Muscle layer of duodenum (tissue), 2 donors: ENCODE measurements around the gene KCNG4.

Source experiments
- H3K27ac ChIP-seq: one replicate; pipeline ENCODE4 v1.7.0; 2013; ENCODE audit warnings: mild to moderate bottlenecking, low read length
- H3K27me3 ChIP-seq: one replicate; pipeline ENCODE4 v1.7.0; 2013; ENCODE audit warnings: low read depth, mild to moderate bottlenecking, control low read depth, low read length
- H3K36me3 ChIP-seq, 2 donors: one replicate each; pipeline ENCODE4 v1.7.0; 2013; ENCODE audit warnings: low read length in 2 of 2, control low read depth in 1 of 2, mild to moderate bottlenecking in 1 of 2; ENCODE audit not compliant: insufficient read depth in 2 of 2, control insufficient read depth in 1 of 2
- H3K4me1 ChIP-seq, 2 donors: one replicate each; pipeline ENCODE4 v1.7.0; 2013; ENCODE audit warnings: low read length in 2 of 2, mild to moderate bottlenecking in 2 of 2, control low read depth in 1 of 2, moderate library complexity in 1 of 2; ENCODE audit not compliant: insufficient read depth in 2 of 2, control insufficient read depth in 1 of 2
- H3K4me3 ChIP-seq, 2 donors: one replicate each; pipeline ENCODE4 v1.7.0; 2013; ENCODE audit warnings: low read length in 2 of 2, low read depth in 1 of 2, mild to moderate bottlenecking in 1 of 2
- H3K9me3 ChIP-seq, 2 donors: one replicate each; pipeline ENCODE4 v1.7.0; 2013; ENCODE audit warnings: low read length in 2 of 2, control low read depth in 1 of 2, mild to moderate bottlenecking in 1 of 2; ENCODE audit not compliant: control insufficient read depth in 1 of 2
- donor health status: healthy.

The KCNG4 gene

DNA sequence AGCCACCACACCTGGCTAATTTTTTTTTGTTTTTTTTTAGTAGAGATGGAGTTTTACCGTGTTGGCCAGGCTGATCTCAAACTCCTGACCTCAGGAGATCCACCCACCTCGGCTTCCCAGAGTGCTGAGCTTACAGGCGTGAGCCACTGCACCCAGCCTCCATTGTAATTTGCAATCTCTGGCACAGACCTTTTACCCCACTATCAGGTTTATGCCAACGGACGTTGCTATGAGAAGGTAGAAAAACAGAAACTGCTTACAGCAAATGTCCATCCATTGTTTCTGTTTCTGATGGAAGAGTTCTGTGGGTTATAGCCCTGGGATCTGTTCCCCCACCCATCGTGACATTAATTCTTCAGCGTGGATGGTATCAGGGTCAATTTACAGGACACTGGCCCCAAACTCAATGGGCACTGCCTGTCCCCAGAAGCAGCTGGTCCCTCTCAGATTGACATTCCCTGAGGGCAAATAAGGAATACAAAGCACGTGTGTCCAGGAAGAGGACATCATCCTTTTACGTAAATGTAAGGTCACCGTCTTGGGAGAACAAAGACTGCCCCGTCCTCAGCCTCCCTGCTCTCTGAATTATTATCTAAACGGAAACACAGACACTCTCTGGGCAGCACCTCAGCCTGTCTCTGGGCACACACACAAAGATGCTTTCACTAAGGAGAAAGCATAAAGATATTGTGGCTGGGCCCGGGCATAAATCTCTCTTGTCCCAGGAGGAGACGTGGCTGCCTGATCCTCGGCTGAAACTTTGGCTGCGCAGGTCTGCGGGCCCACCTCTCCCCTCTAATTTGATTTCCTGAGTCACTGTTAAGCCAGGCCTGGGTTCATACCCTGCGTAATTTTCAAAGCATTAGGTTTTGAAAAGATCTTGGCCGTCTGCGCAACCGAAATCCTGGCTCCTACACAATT, 5.2 kb downstream of the KCNG4 start:
- Histone ChIP-seq H3K4me3 (no peak overlapping the region), H3K4me1 (no peaks in the 10 kb centered on the region), H3K36me3 (no peaks in the 10 kb centered on the region), H3K9me3 (no peaks in the 10 kb centered on the region), H3K27me3 (no peaks in the 10 kb centered on the region), H3K27ac (no peak overlapping the region)

DNA sequence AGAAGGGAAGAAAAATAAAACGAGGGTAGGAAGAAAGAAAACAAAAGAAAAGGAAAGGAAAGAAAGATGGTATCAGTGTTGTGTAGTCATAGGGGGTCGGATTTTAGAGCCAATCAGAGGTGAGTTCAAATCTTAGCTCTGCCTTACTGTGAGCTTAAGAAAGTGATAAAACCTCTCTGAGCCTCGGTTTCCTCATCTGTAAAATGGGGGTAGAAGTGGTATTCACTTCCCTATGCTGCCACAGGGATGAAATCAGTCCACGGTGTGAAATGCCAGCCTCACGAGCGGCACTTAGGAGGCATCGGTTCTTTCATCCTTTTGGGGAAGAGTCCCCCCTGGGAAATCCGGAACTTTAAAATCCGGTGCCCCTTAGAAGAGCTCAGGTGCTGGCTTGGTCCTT, 6.1 kb downstream of the KCNG4 start:
- Histone ChIP-seq H3K9me3 (no peaks in the 10 kb centered on the region), H3K27ac (no peak overlapping the region), H3K36me3 (no peaks in the 10 kb centered on the region), H3K4me3 (no peak overlapping the region), H3K27me3 (no peaks in the 10 kb centered on the region), H3K4me1 (no peaks in the 10 kb centered on the region)

DNA sequence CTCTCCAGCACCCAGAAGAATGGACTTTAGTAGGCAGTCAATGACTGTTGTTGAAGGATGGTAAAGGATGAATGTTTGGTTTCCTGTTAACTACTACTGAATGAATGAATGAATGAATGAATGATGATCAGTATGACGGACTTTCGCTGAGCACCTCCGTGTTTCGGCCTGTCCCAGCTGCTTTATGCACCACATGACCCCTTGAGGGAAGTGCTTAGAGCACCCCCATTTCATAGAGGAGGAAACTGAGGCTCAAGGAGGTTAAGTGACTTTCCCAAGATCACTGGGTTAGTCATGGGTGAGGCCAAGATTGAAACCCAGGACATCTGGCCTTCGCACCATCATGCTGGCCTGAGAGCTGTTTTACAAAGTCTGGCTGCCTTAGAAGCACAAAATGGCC, 6.8 kb downstream of the KCNG4 start:
- no peaks in the 10 kb centered on the region for H3K27me3 ChIP-seq
- H3K36me3 ChIP-seq = no peaks in the 10 kb centered on the region
- H3K4me3 ChIP-seq = no peak overlapping the region
- peaks cover 0 to 3% of the 10 kb centered on the region in 2 donors for H3K4me1 ChIP-seq
- no peak overlapping the region for H3K27ac ChIP-seq
- H3K9me3 ChIP-seq = no peaks in the 10 kb centered on the region

DNA sequence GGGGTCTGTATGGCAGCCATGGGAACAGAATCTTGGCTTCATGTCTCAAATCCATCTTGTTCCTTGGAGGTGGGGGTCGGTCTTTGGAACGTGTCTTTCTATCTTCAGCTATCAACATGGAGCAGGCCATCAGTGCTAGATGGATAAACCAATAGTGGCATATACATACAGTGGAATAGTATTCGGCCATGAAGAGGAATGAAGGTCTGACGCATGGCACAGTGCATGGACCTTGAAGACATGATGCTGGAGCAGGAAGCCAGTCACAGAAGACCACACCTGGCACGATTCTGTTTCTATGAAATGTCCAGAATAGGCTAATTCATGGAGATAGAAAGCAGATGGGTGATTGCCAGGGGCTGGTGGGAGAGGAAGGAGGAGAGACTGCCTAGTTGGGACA, 7.8 kb downstream of the KCNG4 start:
- Histone ChIP-seq H3K4me1 (peaks cover 0 to 6% of the 10 kb centered on the region in 2 donors), H3K36me3 (no peaks in the 10 kb centered on the region), H3K9me3 (no peaks in the 10 kb centered on the region), H3K27me3 (no peaks in the 10 kb centered on the region), H3K4me3 (no peak overlapping the region), H3K27ac (no peak overlapping the region)

DNA sequence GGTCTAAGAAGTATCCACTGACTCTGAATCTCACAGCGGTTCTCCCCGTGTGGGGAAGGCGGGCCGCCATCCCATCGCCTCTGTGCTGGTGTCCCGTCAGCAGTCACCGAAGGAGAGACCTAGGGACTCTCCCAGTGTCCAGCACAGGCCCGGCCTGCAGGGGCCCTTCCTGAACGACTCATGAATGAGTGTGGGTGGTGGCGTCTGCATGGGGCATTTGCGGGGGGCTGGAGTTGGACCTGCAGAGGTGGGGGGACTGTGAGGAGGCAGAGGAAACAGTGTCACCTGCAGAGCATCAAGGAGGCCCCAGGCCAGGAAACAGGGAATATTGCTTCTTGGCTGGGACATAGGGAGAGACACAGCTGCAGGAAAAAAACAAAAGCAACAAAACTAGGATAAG, 10.3 kb downstream of the KCNG4 start:
- no peaks in the 10 kb centered on the region for H3K9me3 ChIP-seq
- no peaks in the 10 kb centered on the region for H3K27me3 ChIP-seq
- peaks cover 0 to 6% of the 10 kb centered on the region in 2 donors for H3K4me1 ChIP-seq
- no peak overlapping the region for H3K4me3 ChIP-seq
- no peaks in the 10 kb centered on the region for H3K36me3 ChIP-seq
- H3K27ac ChIP-seq = no peak overlapping the region

DNA sequence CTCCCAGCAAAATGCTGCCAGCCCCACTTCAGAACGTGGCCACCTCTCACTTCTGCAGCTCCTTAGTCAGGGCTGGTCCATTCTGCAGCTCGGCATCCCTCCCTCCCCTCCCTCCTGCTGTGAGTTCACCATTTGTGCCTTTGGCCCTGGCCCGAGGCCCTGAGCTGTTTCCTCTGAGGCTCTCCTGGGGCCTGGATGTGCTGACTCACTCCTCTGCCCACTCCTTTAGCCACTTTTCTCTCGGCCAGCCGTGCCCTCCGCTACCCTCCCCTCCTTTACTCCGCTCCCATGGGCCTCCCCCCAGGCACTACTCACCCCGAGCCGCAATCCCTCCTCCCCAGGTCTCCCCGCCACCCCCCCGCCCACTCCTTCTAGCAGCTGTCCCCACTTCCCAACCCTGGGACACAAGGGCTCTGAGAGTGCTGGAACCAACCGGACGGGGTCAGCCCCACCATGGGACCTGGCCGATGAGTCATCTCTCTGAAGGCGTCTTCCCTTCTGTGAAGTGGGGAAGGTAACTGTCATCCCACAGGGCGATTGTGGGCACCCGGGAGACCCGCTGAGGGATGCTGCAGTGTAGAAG, 11.5 kb downstream of the KCNG4 start:
- H3K9me3 ChIP-seq = no peaks in the 10 kb centered on the region
- H3K27me3 ChIP-seq = no peaks in the 10 kb centered on the region
- H3K27ac ChIP-seq = no peak overlapping the region
- no peaks in the 10 kb centered on the region for H3K36me3 ChIP-seq
- no peak overlapping the region for H3K4me3 ChIP-seq
- H3K4me1 ChIP-seq = peaks cover 0 to 6% of the 10 kb centered on the region in 2 donors

DNA sequence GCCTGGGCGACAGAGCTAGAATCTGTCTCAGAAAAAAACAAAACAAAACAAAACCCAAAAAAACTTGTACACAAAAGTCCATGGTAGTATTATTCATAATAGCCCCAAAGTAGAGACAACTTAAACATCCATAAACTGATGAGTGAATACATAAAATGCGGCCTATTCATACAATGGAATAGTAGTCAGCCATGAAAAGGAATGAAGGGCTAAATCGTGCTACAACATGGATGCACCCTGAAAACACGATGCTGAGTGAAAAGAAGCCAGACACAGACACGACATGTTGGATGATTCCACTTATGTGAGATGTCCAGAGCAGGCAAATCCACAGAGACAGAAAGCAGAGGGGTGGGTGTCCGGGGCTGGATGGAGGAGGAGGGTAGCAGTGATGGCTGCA, 12.3 kb downstream of the KCNG4 start:
- Histone ChIP-seq H3K27me3 (no peaks in the 10 kb centered on the region), H3K4me1 (peaks cover 0 to 6% of the 10 kb centered on the region in 2 donors), H3K27ac (no peak overlapping the region), H3K36me3 (no peaks in the 10 kb centered on the region), H3K4me3 (no peak overlapping the region), H3K9me3 (no peaks in the 10 kb centered on the region)

DNA sequence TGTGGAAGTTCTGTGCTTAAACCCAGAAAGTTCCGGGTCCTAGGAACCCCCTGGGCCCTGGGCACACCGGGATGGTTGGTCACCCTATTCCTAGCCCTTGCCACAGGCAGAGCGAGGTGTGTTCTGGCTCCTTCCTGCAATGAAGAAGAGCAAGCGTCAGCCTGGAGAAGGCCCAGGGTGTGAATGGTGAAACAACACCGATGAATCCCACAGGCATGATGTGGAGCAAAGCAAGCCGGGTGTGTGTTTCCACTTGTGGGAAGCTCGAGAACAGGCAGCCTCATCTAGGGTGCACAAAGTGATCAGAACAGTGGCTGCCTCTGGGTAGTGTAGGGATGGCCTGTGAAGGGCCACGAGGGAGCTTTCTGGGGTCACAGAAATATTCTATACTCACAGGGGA, 13.8 kb downstream of the KCNG4 start:
- Histone ChIP-seq H3K4me1 (peaks cover 0 to 6% of the 10 kb centered on the region in 2 donors), H3K9me3 (no peaks in the 10 kb centered on the region), H3K36me3 (no peaks in the 10 kb centered on the region), H3K27me3 (no peaks in the 10 kb centered on the region), H3K4me3 (no peak overlapping the region), H3K27ac (no peak overlapping the region)

DNA sequence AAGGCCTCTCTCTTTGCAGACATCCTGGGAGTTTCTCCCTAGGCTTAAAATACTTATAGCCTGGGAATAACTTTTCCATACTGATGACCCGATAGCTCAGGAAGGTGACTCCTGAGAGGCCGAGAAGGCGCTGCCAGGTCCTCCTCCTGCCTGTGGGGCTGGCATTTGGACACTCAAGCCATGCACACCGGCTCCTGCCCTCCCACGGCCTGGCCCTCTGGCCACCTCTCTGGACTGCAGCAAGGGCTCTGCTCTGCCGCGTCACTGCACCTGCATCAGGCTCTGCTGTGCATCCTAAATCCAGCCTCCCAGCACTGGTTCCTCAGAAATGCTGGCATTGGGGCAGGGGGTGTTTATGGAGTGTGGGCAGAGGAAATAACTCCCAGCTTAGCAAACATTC, 14.2 kb downstream of the KCNG4 start:
- Histone ChIP-seq H3K4me3 (no peak overlapping the region), H3K4me1 (peaks cover 0 to 6% of the 10 kb centered on the region in 2 donors), H3K27me3 (no peaks in the 10 kb centered on the region)

DNA sequence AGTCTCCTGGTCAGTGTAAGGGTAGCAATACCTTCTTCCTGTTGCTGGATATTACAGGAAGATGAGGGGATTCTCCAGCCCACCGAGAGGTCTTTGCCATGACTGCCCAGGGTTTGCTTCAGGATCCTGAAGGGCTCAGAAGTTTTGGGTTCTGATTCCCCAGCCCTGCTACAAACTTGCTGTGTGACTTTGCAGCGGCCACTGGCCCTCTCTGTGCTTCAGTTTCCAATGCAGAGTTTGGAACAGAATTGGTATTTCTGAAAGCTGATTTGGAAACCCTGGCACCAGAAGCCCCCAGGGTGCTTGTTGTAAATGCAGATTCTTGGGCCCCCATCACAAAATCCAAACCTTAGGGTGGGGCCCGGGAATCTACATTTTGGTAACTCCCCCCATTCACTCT, 14.7 kb downstream of the KCNG4 start:
- Histone ChIP-seq H3K9me3 (no peaks in the 10 kb centered on the region), H3K4me3 (no peak overlapping the region), H3K4me1 (peaks cover 0 to 6% of the 10 kb centered on the region in 2 donors), H3K27me3 (no peaks in the 10 kb centered on the region), H3K36me3 (no peaks in the 10 kb centered on the region), H3K27ac (no peak overlapping the region)

More for the DNA sequence above, 14.2 kb downstream of the KCNG4 start:
- H3K36me3 ChIP-seq = no peaks in the 10 kb centered on the region
- no peaks in the 10 kb centered on the region for H3K9me3 ChIP-seq
- H3K27ac ChIP-seq = no peak overlapping the region

DNA sequence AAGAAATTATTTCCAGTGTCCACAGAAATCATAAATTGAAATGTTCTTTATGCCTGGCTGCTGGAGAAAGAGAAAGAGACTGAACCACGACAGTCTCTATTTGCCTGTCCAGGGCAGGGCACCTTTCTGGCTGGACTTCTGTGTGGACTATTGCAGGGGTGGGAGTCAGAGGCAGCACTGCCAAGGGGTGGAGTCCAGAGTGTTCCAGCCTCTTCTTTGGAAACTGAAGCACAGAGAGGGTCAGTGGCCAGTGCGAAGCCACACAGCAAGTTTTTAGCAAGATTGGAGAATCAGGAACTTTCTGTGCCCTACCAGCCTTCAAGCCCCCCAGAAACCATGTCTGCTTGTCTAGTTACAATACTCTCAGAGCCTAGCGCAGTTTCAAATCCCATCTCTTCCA, 15.3 kb downstream of the KCNG4 start:
- H3K4me1 ChIP-seq = peaks cover 0 to 6% of the 10 kb centered on the region in 2 donors
- no peaks in the 10 kb centered on the region for H3K9me3 ChIP-seq
- H3K27ac ChIP-seq = no peak overlapping the region
- H3K27me3 ChIP-seq = no peaks in the 10 kb centered on the region
- no peaks in the 10 kb centered on the region for H3K36me3 ChIP-seq
- no peak overlapping the region for H3K4me3 ChIP-seq
